Mesendoderm (in vitro differentiated cells): ENCODE measurements around the gene SOCS7.

Source experiments
- DNase-seq: peaks from one replicate; pipeline ENCODE4 v3.0.0; 2013
- H2AK5ac ChIP-seq: 2 replicates; pipeline ENCODE4 v1.6.1; 2013; ENCODE audit warnings: low read length, inconsistent platforms
- H2BK120ac ChIP-seq: 2 replicates; pipeline ENCODE4 v1.6.1; 2013; ENCODE audit warnings: low read depth, mild to moderate bottlenecking, low read length, moderate library complexity, mixed read lengths
- H2BK15ac ChIP-seq: replicated peaks from 2 replicates; pipeline ENCODE4 v1.6.1; 2013; ENCODE audit warnings: low read depth, mild to moderate bottlenecking, moderate library complexity
- H2BK5ac ChIP-seq: 2 replicates; pipeline ENCODE4 v1.6.1; 2013; ENCODE audit warnings: low read length, inconsistent platforms
- H3K18ac ChIP-seq: 2 replicates; pipeline ENCODE4 v1.6.1; 2013; ENCODE audit warnings: mild to moderate bottlenecking, low read length, mixed read lengths
- H3K23ac ChIP-seq: one replicate; pipeline ENCODE4 v1.6.1; 2013; ENCODE audit warnings: low read length
- H3K27ac ChIP-seq: 2 replicates; pipeline ENCODE4 v1.5.1; 2013; ENCODE audit warnings: low read depth, mild to moderate bottlenecking, inconsistent platforms, low read length, moderate library complexity
- H3K27me3 ChIP-seq: 2 replicates; pipeline ENCODE4 v1.6.1; 2013; ENCODE audit warnings: low read length, control low read depth, mild to moderate bottlenecking, inconsistent platforms; ENCODE audit not compliant: insufficient read depth, poor library complexity
- H3K36me3 ChIP-seq: 2 replicates; pipeline ENCODE4 v1.6.1; 2013; ENCODE audit warnings: low read length, inconsistent platforms; ENCODE audit not compliant: control insufficient read depth, insufficient read depth
- H3K4ac ChIP-seq: one replicate; pipeline ENCODE4 v1.6.1; 2013; ENCODE audit warnings: low read depth, mild to moderate bottlenecking, low read length, moderate library complexity
- H3K4me1 ChIP-seq: 2 replicates; pipeline ENCODE4 v1.6.1; 2013; ENCODE audit warnings: low read depth, low read length, inconsistent platforms; ENCODE audit not compliant: control insufficient read depth
- H3K4me2 ChIP-seq: 2 replicates; pipeline ENCODE4 v1.6.1; 2013; ENCODE audit warnings: low read length
- H3K4me3 ChIP-seq: 2 replicates; pipeline ENCODE4 v1.5.1; 2013; ENCODE audit warnings: mild to moderate bottlenecking, low read length
- H3K56ac ChIP-seq: one replicate; pipeline ENCODE4 v1.6.1; 2013; ENCODE audit warnings: low read length
- H3K79me1 ChIP-seq: 2 replicates; pipeline ENCODE4 v1.6.1; 2013; ENCODE audit warnings: low read length, inconsistent platforms
- H3K79me2 ChIP-seq: 2 replicates; pipeline ENCODE4 v1.6.1; 2013; ENCODE audit warnings: mild to moderate bottlenecking, low read length; ENCODE audit not compliant: control insufficient read depth, insufficient read depth
- H3K9ac ChIP-seq: 2 replicates; pipeline ENCODE4 v1.6.1; 2013; ENCODE audit warnings: low read length, inconsistent platforms
- H4K5ac ChIP-seq: one replicate; pipeline ENCODE4 v1.6.1; 2013; ENCODE audit warnings: low read length
- H4K8ac ChIP-seq: one replicate; pipeline ENCODE4 v1.6.1; 2013; ENCODE audit warnings: low read depth, mild to moderate bottlenecking, control low read depth, low read length, moderate library complexity
- WGBS: extraction: QIAGEN DNeasy Blood & Tissue Kit; methylation state at CpG from one replicate; pipeline ENCODE4 v1.1.7; 2013; ENCODE audit warnings: low lambda C conversion rate, missing lambda C conversion rate; ENCODE audit not compliant: insufficient coverage; ENCODE audit errors: extremely low coverage; 5-methylcytosine and 5-hydroxymethylcytosine counted together

The SOCS7 gene

DNA sequence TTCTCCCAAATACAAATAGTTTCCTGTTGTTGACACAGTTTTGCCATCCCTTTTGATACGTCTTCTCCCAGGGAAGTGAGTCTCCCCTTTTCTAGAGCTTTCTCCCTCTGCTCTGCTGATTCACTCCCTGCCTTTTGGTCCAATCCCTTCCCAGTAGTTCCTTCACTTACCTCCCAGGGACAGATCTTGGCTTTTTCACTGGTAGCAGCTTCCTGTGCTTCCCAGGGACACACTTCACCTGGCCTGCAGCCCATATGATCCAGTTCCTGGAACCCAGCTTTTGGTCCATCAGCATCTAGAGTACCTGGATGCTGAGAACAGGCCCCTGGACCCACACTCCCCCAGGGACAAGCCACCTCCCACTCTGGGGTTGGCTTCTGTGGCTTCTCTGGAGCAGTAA lies 23.7 kb upstream of the SOCS7 start:
- no peak overlapping the region for H2AK5ac ChIP-seq
- H3K4me3 ChIP-seq, result no peak overlapping the region
- no peak overlapping the region for H4K5ac ChIP-seq
- H3K23ac ChIP-seq, result no peak overlapping the region
- H2BK120ac ChIP-seq, result no peak overlapping the region
- no CpG with 5 or more reads among the region's 1 CpG for WGBS
- H2BK15ac ChIP-seq, result no peak overlapping the region
- no peak overlapping the region for H3K27ac ChIP-seq
- no peaks in the 10 kb centered on the region for H3K79me2 ChIP-seq
- peaks cover 8% of the 10 kb centered on the region for H3K4me1 ChIP-seq
- H3K9ac ChIP-seq, result no peak overlapping the region
- no peak overlapping the region for H3K18ac ChIP-seq
- no peaks in the 10 kb centered on the region for H3K36me3 ChIP-seq
- H4K8ac ChIP-seq, result no peak overlapping the region
- no peak overlapping the region for H2BK5ac ChIP-seq
- H3K4me2 ChIP-seq, result no peak overlapping the region
- H3K27me3 ChIP-seq, result no peaks in the 10 kb centered on the region
- DNase-seq, result no peak
- H3K4ac ChIP-seq, result no peak overlapping the region
- H3K79me1 ChIP-seq, result no peaks in the 10 kb centered on the region
- no peak overlapping the region for H3K56ac ChIP-seq

GRCh38 chr17:38328620-38329019 lies 23.0 kb upstream of the SOCS7 start:
- no peak overlapping the region for H3K4ac ChIP-seq
- no peak overlapping the region for H2BK15ac ChIP-seq
- H2BK120ac ChIP-seq, result no peak overlapping the region
- no peak overlapping the region for H4K5ac ChIP-seq
- H3K56ac ChIP-seq, result no peak overlapping the region
- H2AK5ac ChIP-seq, result no peak overlapping the region
- H3K27ac ChIP-seq, result no peak overlapping the region
- WGBS, result no CpG with 5 or more reads among the region's 7 CpGs
- no peak for DNase-seq
- no peaks in the 10 kb centered on the region for H3K79me1 ChIP-seq
- no peak overlapping the region for H3K23ac ChIP-seq
- H3K18ac ChIP-seq, result no peak overlapping the region
- no peak overlapping the region for H3K9ac ChIP-seq
- H3K27me3 ChIP-seq, result no peaks in the 10 kb centered on the region
- H3K4me2 ChIP-seq, result no peak overlapping the region
- no peak overlapping the region for H3K4me3 ChIP-seq
- H3K79me2 ChIP-seq, result no peaks in the 10 kb centered on the region
- no peak overlapping the region for H4K8ac ChIP-seq
- no peak overlapping the region for H2BK5ac ChIP-seq
- H3K4me1 ChIP-seq, result peaks cover 8% of the 10 kb centered on the region
- no peaks in the 10 kb centered on the region for H3K36me3 ChIP-seq

DNA sequence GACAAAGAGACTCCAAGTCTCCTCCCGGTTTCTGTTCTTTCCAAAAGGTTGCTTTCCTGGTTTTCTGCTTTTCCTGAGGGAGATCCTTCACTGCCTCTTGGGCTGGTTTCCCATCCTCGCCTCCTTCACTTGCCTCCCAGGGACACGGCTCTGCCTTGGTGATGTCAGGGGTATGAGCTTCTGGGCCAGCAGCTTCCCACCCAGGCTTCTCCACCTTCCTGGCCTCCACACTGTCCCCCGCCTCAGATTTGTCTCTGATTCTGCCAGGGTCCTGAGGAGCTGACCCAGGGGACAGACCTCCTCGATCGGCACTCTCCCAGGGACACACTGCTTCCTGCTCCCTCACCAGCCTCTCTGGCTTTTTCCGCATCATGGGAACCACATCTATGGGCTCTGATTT lies 22.4 kb upstream of the SOCS7 start:
- H3K4ac ChIP-seq, result no peak overlapping the region
- H3K36me3 ChIP-seq, result no peaks in the 10 kb centered on the region
- H2BK120ac ChIP-seq, result no peak overlapping the region
- H2AK5ac ChIP-seq, result no peak overlapping the region
- H3K23ac ChIP-seq, result no peak overlapping the region
- peaks cover 8% of the 10 kb centered on the region for H3K4me1 ChIP-seq
- H4K8ac ChIP-seq, result no peak overlapping the region
- H3K18ac ChIP-seq, result no peak overlapping the region
- H3K56ac ChIP-seq, result no peak overlapping the region
- H3K4me2 ChIP-seq, result no peak overlapping the region
- no peak overlapping the region for H2BK5ac ChIP-seq
- H3K4me3 ChIP-seq, result no peak overlapping the region
- no CpG with 5 or more reads among the region's 7 CpGs for WGBS
- no peak for DNase-seq
- H3K27me3 ChIP-seq, result no peaks in the 10 kb centered on the region
- no peak overlapping the region for H3K27ac ChIP-seq
- no peak overlapping the region for H2BK15ac ChIP-seq
- H3K79me2 ChIP-seq, result no peaks in the 10 kb centered on the region
- H3K9ac ChIP-seq, result no peak overlapping the region
- no peak overlapping the region for H4K5ac ChIP-seq
- no peaks in the 10 kb centered on the region for H3K79me1 ChIP-seq

GRCh38 chr17:38329808-38330730 lies 21.6 kb upstream of the SOCS7 start:
- no peak for DNase-seq
- Histone ChIP-seq H3K9ac (no peak overlapping the region), H3K27me3 (no peaks in the 10 kb centered on the region)

DNA sequence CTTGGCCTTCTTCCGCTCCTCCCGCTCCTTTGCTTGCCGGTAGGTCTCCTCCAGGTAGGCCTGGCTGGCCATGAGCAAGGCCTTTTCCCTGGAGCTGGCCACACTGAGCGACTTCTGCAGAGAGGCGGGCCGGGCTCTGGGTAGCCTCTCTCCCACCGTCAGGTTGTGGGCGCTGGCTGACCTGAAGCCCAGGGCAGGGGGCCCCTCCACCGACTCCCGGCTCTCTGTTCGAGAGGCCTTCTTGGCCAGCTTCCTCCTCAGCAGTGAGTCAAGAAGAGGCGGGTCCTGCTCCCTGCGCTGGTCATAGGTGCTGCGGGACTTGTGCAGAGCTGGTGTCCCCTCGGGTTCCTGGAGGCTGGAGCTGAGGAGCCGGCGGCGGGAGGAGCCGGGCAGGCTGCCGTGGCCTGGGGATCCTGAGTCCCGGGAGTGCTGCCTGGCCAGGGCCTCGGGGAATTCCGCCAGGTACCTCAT lies 20.7 kb upstream of the SOCS7 start:
- Histone ChIP-seq H3K27ac (no peak overlapping the region), H2BK120ac (no peak overlapping the region), H4K8ac (no peak overlapping the region), H4K5ac (no peak overlapping the region), H3K36me3 (no peaks in the 10 kb centered on the region), H3K23ac (no peak overlapping the region), H3K9ac (no peak overlapping the region), H3K27me3 (no peaks in the 10 kb centered on the region), H3K4me1 (no peaks in the 10 kb centered on the region), H3K4ac (no peak overlapping the region), H3K79me2 (no peaks in the 10 kb centered on the region), H3K4me2 (no peak overlapping the region), H3K79me1 (no peaks in the 10 kb centered on the region), H2BK5ac (no peak overlapping the region), H2BK15ac (no peak overlapping the region), H3K18ac (no peak overlapping the region), H3K4me3 (no peak overlapping the region), H2AK5ac (no peak overlapping the region), H3K56ac (no peak overlapping the region)
- no CpG with 5 or more reads among the region's 23 CpGs for WGBS
- no peak for DNase-seq

More at GRCh38 chr17:38329808-38330730, 21.6 kb upstream of the SOCS7 start:
- Histone ChIP-seq H4K5ac (no peak overlapping the region), H2BK5ac (no peak overlapping the region), H3K18ac (no peak overlapping the region), H2BK120ac (no peak overlapping the region), H3K79me2 (no peaks in the 10 kb centered on the region), H2AK5ac (no peak overlapping the region), H3K4me2 (no peak overlapping the region), H3K23ac (no peak overlapping the region), H3K4ac (no peak overlapping the region), H3K4me1 (peaks cover 4% of the 10 kb centered on the region), H3K36me3 (no peaks in the 10 kb centered on the region), H2BK15ac (no peak overlapping the region), H3K4me3 (no peak overlapping the region), H3K27ac (no peak overlapping the region), H4K8ac (no peak overlapping the region), H3K56ac (no peak overlapping the region), H3K79me1 (no peaks in the 10 kb centered on the region)
- no CpG with 5 or more reads among the region's 25 CpGs for WGBS
